Epithelial cell of esophagus (primary cell): Measurements from ENCODE around the gene DLG3.
"Not testable (repeated sequence)": the region's sequence is repeated elsewhere in the genome, so short reads cannot be mapped to it uniquely, and the experiment has no call there.

Source experiments
- DNase-seq: peaks from one replicate; pipeline ENCODE4 v3.0.0; 2010; ENCODE audit warnings: low read depth
- H3K4me3 ChIP-seq: 2 replicates; pipeline ENCODE4 v1.5.1; 2011; ENCODE audit warnings: mild to moderate bottlenecking, low read length, control low read depth
- CTCF ChIP-seq: IDR thresholded peaks from 2 replicates; pipeline ENCODE4 v1.5.1; 2011; ENCODE audit warnings: low read depth, mild to moderate bottlenecking, low read length, control low read depth, inconsistent platforms; ENCODE audit not compliant: insufficient read depth; ENCODE audit errors: missing control alignments

Gene DLG3

GRCh38 chrX:70444326-70444945 lies at the start of gene DLG3:
Gene DLG3 (plus strand): TSS chrX:70444835. CDS start chrX:70445202, 367 bp downstream.
- no peak for TF ChIP-seq CTCF
- peak; percentile 32 for DNase-seq
- no peak within 1 kb of the TSS for H3K4me3 ChIP-seq

GRCh38 chrX:70398899-70399298 lies 45.7 kb upstream of the DLG3 start:
- no peak overlapping the region for H3K4me3 ChIP-seq
- TF ChIP-seq CTCF: no peak
- peak; percentile 27 for DNase-seq

- not testable (repeated sequence) for DNase-seq, H3K4me3 ChIP-seq
Measured at GRCh38 chrX:70400181-70400580, 44.5 kb upstream of the DLG3 start.

GRCh38 chrX:70402721-70403120 lies 41.9 kb upstream of the DLG3 start:
- no peak for TF ChIP-seq CTCF
- DNase-seq: peak; percentile 72
- no peak overlapping the region for H3K4me3 ChIP-seq

- DNase-seq: no peak
- TF ChIP-seq CTCF: no peak
- no peak overlapping the region for H3K4me3 ChIP-seq
Measured at GRCh38 chrX:70405003-70405402, 39.6 kb upstream of the DLG3 start.

GRCh38 chrX:70410921-70411320 lies 33.7 kb upstream of the DLG3 start:
- no peak overlapping the region for H3K4me3 ChIP-seq
- no peak for DNase-seq
- no peak for TF ChIP-seq CTCF

GRCh38 chrX:70411475-70411874 lies 33.2 kb upstream of the DLG3 start:
- TF ChIP-seq CTCF: no peak
- H3K4me3 ChIP-seq: no peak overlapping the region
- no peak for DNase-seq
